ENCODE measurements around the gene SMG6.
"Not testable (repeated sequence)": the region's sequence is repeated elsewhere in the genome, so short reads cannot be mapped to it uniquely, and the experiment has no call there.

SMG6 gene

GRCh38 chr17:2259769-2260536 is 43.6 kb downstream of the SMG6 start:
- Histone ChIP-seq H2BK12ac (ENCODE audit: low read length) (no peak overlapping the region), H3K4me3 (ENCODE audit: low read length in 2 of 2) (no peak overlapping the region), H3K27me3 (ENCODE audit: control insufficient read depth in 3 of 3, insufficient read depth in 3 of 3, low read depth in 1 of 3, low read length in 3 of 3) (no peaks in the 10 kb centered on the region), H2AFZ (ENCODE audit: low read length) (no peak overlapping the region), H3K9ac (ENCODE audit: low read depth, low read length, poor library complexity) (no peak overlapping the region), H2BK15ac (ENCODE audit: low read length) (no peak overlapping the region), H3K18ac (ENCODE audit: low read length) (no peak overlapping the region), H2BK5ac (ENCODE audit: low read length) (no peak overlapping the region), H4K91ac (ENCODE audit: low read depth, low read length, poor library complexity) (no peak overlapping the region), H3K36me3 (replicated peaks in 1 of 2; ENCODE audit: control insufficient read depth in 2 of 2, insufficient read depth in 2 of 2, low read length in 2 of 2) (peaks cover 0 to 77% of the 10 kb centered on the region in 2 donors), H3K23ac (ENCODE audit: low read depth, low read length, poor library complexity) (no peak overlapping the region), H3K4ac (ENCODE audit: low read length) (no peak overlapping the region), H4K8ac (ENCODE audit: low read depth, low read length) (no peak overlapping the region), H3K27ac (replicated peaks; ENCODE audit: low read length) (no peak overlapping the region), H3K4me1 (ENCODE audit: control insufficient read depth in 2 of 2, insufficient read depth in 1 of 2, low read depth in 1 of 2, low read length in 2 of 2) (no peaks in the 10 kb centered on the region), H3K79me1 (ENCODE audit: low read depth, low read length) (no peaks in the 10 kb centered on the region), H2AK5ac (ENCODE audit: low read depth, low read length) (no peak overlapping the region), H2BK120ac (ENCODE audit: low read depth, low read length) (no peak overlapping the region), H3K14ac (ENCODE audit: low read length) (no peak overlapping the region), H3K9me3 (replicated peaks in 1 of 2; ENCODE audit: control insufficient read depth in 2 of 2, insufficient read depth in 1 of 2, low read depth in 1 of 2, low read length in 2 of 2) (peaks cover 2 to 8% of the 10 kb centered on the region in 2 donors), H3K4me2 (ENCODE audit: insufficient read depth, low read length, poor library complexity, severe bottlenecking) (no peak overlapping the region)
- DNase-seq (ENCODE audit: low spot score), result no peak
- WGBS, 2 donors (ENCODE audit: extremely low coverage in 2 of 2, insufficient read length in 2 of 2, insufficient replicate concordance in 1 of 2), result no CpG with 5 or more reads among the region's 8 CpGs

- H2BK15ac ChIP-seq (ENCODE audit: low read length); H3K4ac ChIP-seq (ENCODE audit: low read length); H2AK5ac ChIP-seq (ENCODE audit: low read depth, low read length); H3K79me1 ChIP-seq (ENCODE audit: low read depth, low read length); H4K8ac ChIP-seq (ENCODE audit: low read depth, low read length); H3K9ac ChIP-seq (ENCODE audit: low read depth, low read length, poor library complexity); H3K4me1 ChIP-seq (ENCODE audit: control insufficient read depth in 2 of 2, insufficient read depth in 1 of 2, low read depth in 1 of 2, low read length in 2 of 2); H2AFZ ChIP-seq (ENCODE audit: low read length); H3K27me3 ChIP-seq (ENCODE audit: control insufficient read depth in 3 of 3, insufficient read depth in 3 of 3, low read depth in 1 of 3, low read length in 3 of 3); H3K18ac ChIP-seq (ENCODE audit: low read length); DNase-seq (ENCODE audit: low spot score); H4K91ac ChIP-seq (ENCODE audit: low read depth, low read length, poor library complexity); H3K23ac ChIP-seq (ENCODE audit: low read depth, low read length, poor library complexity); H2BK120ac ChIP-seq (ENCODE audit: low read depth, low read length); H2BK5ac ChIP-seq (ENCODE audit: low read length); H3K14ac ChIP-seq (ENCODE audit: low read length); H2BK12ac ChIP-seq (ENCODE audit: low read length); H3K4me2 ChIP-seq (ENCODE audit: insufficient read depth, low read length, poor library complexity, severe bottlenecking); H3K27ac ChIP-seq (replicated peaks; ENCODE audit: low read length); H3K4me3 ChIP-seq (ENCODE audit: low read length in 2 of 2): not testable (repeated sequence)
- peaks cover 3 to 11% of the 10 kb centered on the region in 2 donors for H3K9me3 ChIP-seq (replicated peaks in 1 of 2; ENCODE audit: control insufficient read depth in 2 of 2, insufficient read depth in 1 of 2, low read depth in 1 of 2, low read length in 2 of 2)
- no CpG with 5 or more reads among the region's 8 CpGs for WGBS, 2 donors (ENCODE audit: extremely low coverage in 2 of 2, insufficient read length in 2 of 2, insufficient replicate concordance in 1 of 2)
- H3K36me3 ChIP-seq (replicated peaks in 1 of 2; ENCODE audit: control insufficient read depth in 2 of 2, insufficient read depth in 2 of 2, low read length in 2 of 2), result peaks cover 4 to 79% of the 10 kb centered on the region in 2 donors
These were observed 44.8 kb downstream of the SMG6 start for GRCh38 chr17:2258830-2259229.

- H3K9ac ChIP-seq (ENCODE audit: low read depth, low read length, poor library complexity), result no peak overlapping the region
- no peak overlapping the region for H3K4ac ChIP-seq (ENCODE audit: low read length)
- no peak overlapping the region for H3K23ac ChIP-seq (ENCODE audit: low read depth, low read length, poor library complexity)
- peaks cover 2% of the 10 kb centered on the region for H3K79me1 ChIP-seq (ENCODE audit: low read depth, low read length)
- H3K36me3 ChIP-seq (replicated peaks in 1 of 2; ENCODE audit: control insufficient read depth in 2 of 2, insufficient read depth in 2 of 2, low read length in 2 of 2), result peaks cover 9 to 74% of the 10 kb centered on the region in 2 donors
- H3K4me2 ChIP-seq (ENCODE audit: insufficient read depth, low read length, poor library complexity, severe bottlenecking), result no peak overlapping the region
- no peak overlapping the region for H2AFZ ChIP-seq (ENCODE audit: low read length)
- peaks cover 3 to 11% of the 10 kb centered on the region in 2 donors for H3K9me3 ChIP-seq (replicated peaks in 1 of 2; ENCODE audit: control insufficient read depth in 2 of 2, insufficient read depth in 1 of 2, low read depth in 1 of 2, low read length in 2 of 2)
- H4K8ac ChIP-seq (ENCODE audit: low read depth, low read length), result no peak overlapping the region
- H3K4me3 ChIP-seq (ENCODE audit: low read length in 2 of 2), result no peak overlapping the region
- DNase-seq (ENCODE audit: low spot score), result no peak
- H2BK15ac ChIP-seq (ENCODE audit: low read length), result no peak overlapping the region
- no peaks in the 10 kb centered on the region for H3K4me1 ChIP-seq (ENCODE audit: control insufficient read depth in 2 of 2, insufficient read depth in 1 of 2, low read depth in 1 of 2, low read length in 2 of 2)
- no CpG with 5 or more reads among the region's 5 CpGs for WGBS, 2 donors (ENCODE audit: extremely low coverage in 2 of 2, insufficient read length in 2 of 2, insufficient replicate concordance in 1 of 2)
- H2BK120ac ChIP-seq (ENCODE audit: low read depth, low read length), result no peak overlapping the region
- no peak overlapping the region for H3K18ac ChIP-seq (ENCODE audit: low read length)
- H3K14ac ChIP-seq (ENCODE audit: low read length), result no peak overlapping the region
- H2AK5ac ChIP-seq (ENCODE audit: low read depth, low read length), result no peak overlapping the region
- H3K27ac ChIP-seq (replicated peaks; ENCODE audit: low read length), result no peak overlapping the region
- H4K91ac ChIP-seq (ENCODE audit: low read depth, low read length, poor library complexity), result no peak overlapping the region
- no peaks in the 10 kb centered on the region for H3K27me3 ChIP-seq (ENCODE audit: control insufficient read depth in 3 of 3, insufficient read depth in 3 of 3, low read depth in 1 of 3, low read length in 3 of 3)
- no peak overlapping the region for H2BK5ac ChIP-seq (ENCODE audit: low read length)
- no peak overlapping the region for H2BK12ac ChIP-seq (ENCODE audit: low read length)
These were observed 49.7 kb downstream of the SMG6 start for GRCh38 chr17:2253768-2254406.

GRCh38 chr17:2253362-2253761 is 50.2 kb downstream of the SMG6 start:
- Histone ChIP-seq H2BK5ac (ENCODE audit: low read length) (no peak overlapping the region), H2BK12ac (ENCODE audit: low read length) (no peak overlapping the region), H3K14ac (ENCODE audit: low read length) (no peak overlapping the region), H3K27ac (replicated peaks; ENCODE audit: low read length) (no peak overlapping the region), H3K4me1 (ENCODE audit: control insufficient read depth in 2 of 2, insufficient read depth in 1 of 2, low read depth in 1 of 2, low read length in 2 of 2) (no peaks in the 10 kb centered on the region), H4K8ac (ENCODE audit: low read depth, low read length) (no peak overlapping the region), H3K27me3 (ENCODE audit: control insufficient read depth in 3 of 3, insufficient read depth in 3 of 3, low read depth in 1 of 3, low read length in 3 of 3) (no peaks in the 10 kb centered on the region), H3K18ac (ENCODE audit: low read length) (no peak overlapping the region), H3K9me3 (replicated peaks in 1 of 2; ENCODE audit: control insufficient read depth in 2 of 2, insufficient read depth in 1 of 2, low read depth in 1 of 2, low read length in 2 of 2) (peaks cover 3 to 11% of the 10 kb centered on the region in 2 donors), H3K9ac (ENCODE audit: low read depth, low read length, poor library complexity) (no peak overlapping the region), H3K4ac (ENCODE audit: low read length) (no peak overlapping the region), H3K36me3 (replicated peaks in 1 of 2; ENCODE audit: control insufficient read depth in 2 of 2, insufficient read depth in 2 of 2, low read length in 2 of 2) (peaks cover 9 to 69% of the 10 kb centered on the region in 2 donors), H2AK5ac (ENCODE audit: low read depth, low read length) (no peak overlapping the region), H3K23ac (ENCODE audit: low read depth, low read length, poor library complexity) (no peak overlapping the region), H2BK120ac (ENCODE audit: low read depth, low read length) (no peak overlapping the region), H2BK15ac (ENCODE audit: low read length) (no peak overlapping the region), H4K91ac (ENCODE audit: low read depth, low read length, poor library complexity) (no peak overlapping the region), H2AFZ (ENCODE audit: low read length) (no peak overlapping the region), H3K4me3 (ENCODE audit: low read length in 2 of 2) (no peak overlapping the region), H3K4me2 (ENCODE audit: insufficient read depth, low read length, poor library complexity, severe bottlenecking) (no peak overlapping the region), H3K79me1 (ENCODE audit: low read depth, low read length) (peaks cover 2% of the 10 kb centered on the region)
- no CpG with 5 or more reads among the region's 10 CpGs for WGBS, 2 donors (ENCODE audit: extremely low coverage in 2 of 2, insufficient read length in 2 of 2, insufficient replicate concordance in 1 of 2)
- DNase-seq (ENCODE audit: low spot score), result no peak
